ENCODE data around the gene RRP1. TPM values are rescaled to one million over a fixed set of nuclear protein-coding genes. Genes with fewer than 3 reads are reported as not detected.

RRP1 gene
- total RNA-seq, 1 donor from 2014 or later: 30.9 TPM

DNA sequence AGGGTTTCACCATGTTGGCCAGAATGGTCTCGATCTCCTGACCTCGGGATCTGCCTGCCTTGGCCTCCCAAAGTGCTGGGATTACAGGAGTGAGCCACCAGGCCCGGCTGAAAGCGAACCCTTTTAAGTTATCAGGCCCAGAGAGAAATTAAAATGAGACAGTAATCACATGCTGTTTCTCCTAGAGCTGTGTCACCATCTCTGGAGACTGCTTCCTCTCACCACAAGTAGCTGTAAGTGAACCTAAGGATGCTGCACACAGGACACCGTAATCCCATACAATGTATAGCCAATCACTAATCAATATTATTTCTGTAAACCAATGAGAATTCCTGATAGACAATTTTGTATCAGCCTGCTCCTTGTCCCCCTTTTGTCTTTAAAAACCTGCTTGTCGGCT is 7.5 kb upstream of the RRP1 start:
- DNase-seq (ENCODE audit: low spot score, unreplicated experiment): no peak
- Mint-ChIP-seq H3K9me3 (ENCODE audit: low read depth) (no peaks in the 10 kb centered on the region), H3K27me3 (no peaks in the 10 kb centered on the region), H3K4me1 (ENCODE audit: low read depth) (peaks cover 3% of the 10 kb centered on the region), H3K27ac (no peak overlapping the region), H3K36me3 (ENCODE audit: insufficient read depth) (no peaks in the 10 kb centered on the region), H3K4me3 (ENCODE audit: low read depth) (no peak overlapping the region)
- TF ChIP-seq, protein P1, sequence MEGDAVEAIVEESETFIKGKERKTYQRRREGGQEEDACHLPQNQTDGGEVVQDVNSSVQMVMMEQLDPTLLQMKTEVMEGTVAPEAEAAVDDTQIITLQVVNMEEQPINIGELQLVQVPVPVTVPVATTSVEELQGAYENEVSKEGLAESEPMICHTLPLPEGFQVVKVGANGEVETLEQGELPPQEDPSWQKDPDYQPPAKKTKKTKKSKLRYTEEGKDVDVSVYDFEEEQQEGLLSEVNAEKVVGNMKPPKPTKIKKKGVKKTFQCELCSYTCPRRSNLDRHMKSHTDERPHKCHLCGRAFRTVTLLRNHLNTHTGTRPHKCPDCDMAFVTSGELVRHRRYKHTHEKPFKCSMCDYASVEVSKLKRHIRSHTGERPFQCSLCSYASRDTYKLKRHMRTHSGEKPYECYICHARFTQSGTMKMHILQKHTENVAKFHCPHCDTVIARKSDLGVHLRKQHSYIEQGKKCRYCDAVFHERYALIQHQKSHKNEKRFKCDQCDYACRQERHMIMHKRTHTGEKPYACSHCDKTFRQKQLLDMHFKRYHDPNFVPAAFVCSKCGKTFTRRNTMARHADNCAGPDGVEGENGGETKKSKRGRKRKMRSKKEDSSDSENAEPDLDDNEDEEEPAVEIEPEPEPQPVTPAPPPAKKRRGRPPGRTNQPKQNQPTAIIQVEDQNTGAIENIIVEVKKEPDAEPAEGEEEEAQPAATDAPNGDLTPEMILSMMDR (IDR thresholded peaks at IDR 0.05; ENCODE audit: unreplicated experiment): no peak

DNA sequence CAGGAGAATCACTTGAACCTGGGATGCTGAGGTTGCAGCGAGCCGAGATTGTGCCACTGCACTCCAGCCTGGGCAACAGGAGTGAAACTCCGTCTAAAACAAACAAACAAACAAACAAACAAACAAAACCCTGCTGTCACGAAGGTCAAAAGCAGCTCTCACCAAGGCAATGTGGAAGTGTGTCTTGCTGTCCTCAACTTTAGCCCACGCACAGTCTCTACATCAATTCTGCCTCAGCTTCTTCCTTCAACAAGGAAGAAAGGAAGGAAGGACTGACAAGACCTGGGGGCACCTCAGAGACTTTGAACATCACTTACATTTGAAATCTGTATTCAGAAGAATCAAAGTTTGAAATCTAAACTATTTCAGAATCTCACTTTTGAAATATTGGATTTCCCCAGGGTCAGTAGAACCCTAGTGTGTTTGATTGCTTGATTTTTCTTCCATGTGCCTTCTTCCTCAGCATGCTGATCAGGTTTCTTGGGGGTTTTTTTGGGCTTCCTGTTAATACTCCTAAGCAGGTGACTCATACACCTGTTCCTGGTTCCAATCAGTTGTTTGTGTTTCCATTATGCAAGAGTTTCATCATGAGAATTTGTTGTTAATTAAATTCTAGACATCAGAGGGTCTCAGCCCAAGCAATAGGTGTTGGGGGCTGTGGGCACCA is 6.8 kb upstream of the RRP1 start:
- H3K4me1 Mint-ChIP-seq (ENCODE audit: low read depth): peaks cover 3% of the 10 kb centered on the region
- no peaks in the 10 kb centered on the region for H3K36me3 Mint-ChIP-seq (ENCODE audit: insufficient read depth)
- H3K9me3 Mint-ChIP-seq (ENCODE audit: low read depth): no peaks in the 10 kb centered on the region
- no peak for DNase-seq (ENCODE audit: low spot score, unreplicated experiment)
- H3K4me3 Mint-ChIP-seq (ENCODE audit: low read depth): no peak overlapping the region
- no peak overlapping the region for H3K27ac Mint-ChIP-seq
- TF ChIP-seq, protein P1 (IDR thresholded peaks at IDR 0.05; ENCODE audit: unreplicated experiment): no peak
- no peaks in the 10 kb centered on the region for H3K27me3 Mint-ChIP-seq

DNA sequence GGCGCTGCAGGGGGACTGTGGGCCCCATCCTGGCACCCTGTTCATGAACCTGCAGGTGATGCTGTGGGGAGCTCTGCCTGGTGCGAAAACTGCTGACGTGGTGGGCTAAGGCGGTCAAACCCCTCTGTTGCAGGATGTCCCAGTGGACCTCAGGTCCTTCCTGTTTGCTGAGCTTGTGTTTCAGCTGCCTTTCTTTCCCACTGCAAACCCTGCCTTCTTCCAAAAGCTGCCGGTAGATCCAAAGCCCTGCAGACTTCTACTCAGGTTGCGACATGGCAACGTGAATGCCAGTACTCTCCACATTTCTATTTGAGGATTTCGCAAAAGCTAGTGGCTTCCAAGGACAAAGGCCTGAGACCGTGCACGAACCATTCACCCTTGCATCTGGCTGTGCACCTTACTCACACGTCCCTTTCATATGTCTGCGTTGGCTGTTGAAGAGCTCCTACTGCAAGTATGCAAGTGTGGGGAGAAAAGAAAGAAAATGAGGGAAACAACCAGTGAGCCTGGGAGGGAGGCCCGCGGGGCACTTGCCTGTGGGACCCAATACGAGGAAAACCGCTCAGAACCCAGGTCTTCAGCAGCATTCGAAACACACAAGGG is 6.2 kb upstream of the RRP1 start:
- Mint-ChIP-seq H3K4me3 (ENCODE audit: low read depth) (no peak overlapping the region), H3K27ac (no peak overlapping the region), H3K36me3 (ENCODE audit: insufficient read depth) (no peaks in the 10 kb centered on the region), H3K27me3 (no peaks in the 10 kb centered on the region), H3K9me3 (ENCODE audit: low read depth) (no peaks in the 10 kb centered on the region), H3K4me1 (ENCODE audit: low read depth) (peaks cover 3% of the 10 kb centered on the region)
- TF ChIP-seq, protein P1 (IDR thresholded peaks at IDR 0.05; ENCODE audit: unreplicated experiment): no peak
- DNase-seq (ENCODE audit: low spot score, unreplicated experiment): no peak

DNA sequence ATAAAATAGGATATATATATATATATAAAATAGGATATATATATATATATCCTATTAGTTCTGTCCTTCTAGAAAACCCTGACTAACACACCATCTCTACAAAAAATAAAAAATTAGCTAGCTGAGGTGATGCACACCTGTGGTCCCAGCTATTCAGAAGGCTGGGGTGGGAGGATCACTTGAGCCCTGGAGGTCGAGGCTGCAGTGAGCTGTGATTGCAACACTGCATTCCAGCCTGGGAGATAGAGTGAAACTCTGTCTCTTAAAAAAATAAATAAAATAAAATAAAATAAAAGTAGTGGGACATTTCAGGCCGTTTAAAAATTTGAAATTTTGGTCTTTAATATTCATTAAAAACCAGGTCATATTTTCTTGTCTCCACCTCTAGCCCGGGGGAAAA is 4.2 kb upstream of the RRP1 start:
- Mint-ChIP-seq H3K27me3 (no peaks in the 10 kb centered on the region), H3K9me3 (ENCODE audit: low read depth) (no peaks in the 10 kb centered on the region), H3K27ac (no peak overlapping the region)

DNA sequence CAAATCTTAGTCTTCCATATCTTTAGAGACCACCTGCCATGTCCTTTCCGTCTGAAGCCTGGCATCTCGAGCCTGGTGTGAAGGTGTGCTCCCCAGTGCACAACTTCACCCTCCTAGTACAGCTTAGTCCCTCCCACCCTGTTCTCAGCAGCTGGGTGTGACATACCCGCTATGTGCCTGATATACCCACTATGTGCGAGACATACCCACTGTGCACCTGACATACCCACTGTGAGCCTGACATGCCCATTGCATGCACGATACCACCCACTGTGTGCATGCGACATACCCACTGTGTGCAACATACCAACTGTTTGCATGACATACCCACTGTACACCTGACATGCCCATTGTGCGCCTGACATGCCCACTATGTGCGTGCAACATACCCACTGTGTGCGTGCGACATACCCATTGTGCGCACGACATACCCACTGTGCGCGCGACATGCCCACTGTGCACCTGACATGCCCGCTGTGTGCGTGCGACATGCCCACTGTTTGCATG is 3.0 kb upstream of the RRP1 start:
- peaks cover 1% of the 10 kb centered on the region for H3K36me3 Mint-ChIP-seq (ENCODE audit: insufficient read depth)
- H3K27ac Mint-ChIP-seq: peak overlapping the region; percentile 69
- H3K9me3 Mint-ChIP-seq (ENCODE audit: low read depth): no peaks in the 10 kb centered on the region
- peak overlapping the region; percentile 54 for H3K4me3 Mint-ChIP-seq (ENCODE audit: low read depth)
- no peaks in the 10 kb centered on the region for H3K27me3 Mint-ChIP-seq
- DNase-seq (ENCODE audit: low spot score, unreplicated experiment): no peak
- TF ChIP-seq, protein P1 (IDR thresholded peaks at IDR 0.05; ENCODE audit: unreplicated experiment): no peak
- H3K4me1 Mint-ChIP-seq (ENCODE audit: low read depth): peaks cover 7% of the 10 kb centered on the region

More for the DNA sequence above, 4.2 kb upstream of the RRP1 start:
- DNase-seq (ENCODE audit: low spot score, unreplicated experiment): no peak
- no peaks in the 10 kb centered on the region for H3K36me3 Mint-ChIP-seq (ENCODE audit: insufficient read depth)
- TF ChIP-seq, protein P1 (IDR thresholded peaks at IDR 0.05; ENCODE audit: unreplicated experiment): no peak
- H3K4me1 Mint-ChIP-seq (ENCODE audit: low read depth): peaks cover 3% of the 10 kb centered on the region
- no peak overlapping the region for H3K4me3 Mint-ChIP-seq (ENCODE audit: low read depth)
